Measurements from ENCODE around the gene DLGAP1. TPM values are rescaled to one million over a fixed set of nuclear protein-coding genes. Genes with fewer than 3 reads are reported as not detected.
"Not testable (repeated sequence)": the region's sequence is repeated elsewhere in the genome, so short reads cannot be mapped to it uniquely, and the experiment has no call there.

The DLGAP1 gene
- total and polyA plus RNA-seq, 9 donors, result 2.0 to 42.7 (median 3.8) TPM

- Histone ChIP-seq H3K9me3 (no peaks in the 10 kb centered on the region), H3K27ac (no peak overlapping the region), H3K4me3 (no peak overlapping the region), H3K4me1 (ENCODE audit: insufficient read depth) (no peaks in the 10 kb centered on the region), H3K36me3 (no peaks in the 10 kb centered on the region), H3K27me3 (no peaks in the 10 kb centered on the region)
- no peak for DNase-seq
- TF ChIP-seq, protein P1, sequence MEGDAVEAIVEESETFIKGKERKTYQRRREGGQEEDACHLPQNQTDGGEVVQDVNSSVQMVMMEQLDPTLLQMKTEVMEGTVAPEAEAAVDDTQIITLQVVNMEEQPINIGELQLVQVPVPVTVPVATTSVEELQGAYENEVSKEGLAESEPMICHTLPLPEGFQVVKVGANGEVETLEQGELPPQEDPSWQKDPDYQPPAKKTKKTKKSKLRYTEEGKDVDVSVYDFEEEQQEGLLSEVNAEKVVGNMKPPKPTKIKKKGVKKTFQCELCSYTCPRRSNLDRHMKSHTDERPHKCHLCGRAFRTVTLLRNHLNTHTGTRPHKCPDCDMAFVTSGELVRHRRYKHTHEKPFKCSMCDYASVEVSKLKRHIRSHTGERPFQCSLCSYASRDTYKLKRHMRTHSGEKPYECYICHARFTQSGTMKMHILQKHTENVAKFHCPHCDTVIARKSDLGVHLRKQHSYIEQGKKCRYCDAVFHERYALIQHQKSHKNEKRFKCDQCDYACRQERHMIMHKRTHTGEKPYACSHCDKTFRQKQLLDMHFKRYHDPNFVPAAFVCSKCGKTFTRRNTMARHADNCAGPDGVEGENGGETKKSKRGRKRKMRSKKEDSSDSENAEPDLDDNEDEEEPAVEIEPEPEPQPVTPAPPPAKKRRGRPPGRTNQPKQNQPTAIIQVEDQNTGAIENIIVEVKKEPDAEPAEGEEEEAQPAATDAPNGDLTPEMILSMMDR (IDR thresholded peaks at IDR 0.05), result no peak
- TF ChIP-seq POLR2A (IDR thresholded peaks at IDR 0.05) (no peak), EP300 (IDR thresholded peaks at IDR 0.05) (no peak)
- intact Hi-C loops (cut with DNase I), result no loop called here
- WGBS, 3 donors, result 74 to 84% (median 80%) methylated on average over 5 of the region's 5 CpGs
These were observed 136.8 kb downstream of the DLGAP1 start for GRCh38 chr18:4318311-4318710.

GRCh38 chr18:4311945-4312344 lies 143.2 kb downstream of the DLGAP1 start:
- H3K9me3 ChIP-seq; H3K27me3 ChIP-seq; H3K36me3 ChIP-seq; intact Hi-C loops (cut with DNase I); H3K27ac ChIP-seq; H3K4me3 ChIP-seq; DNase-seq; H3K4me1 ChIP-seq (ENCODE audit: insufficient read depth): not testable (repeated sequence)
- WGBS, 3 donors, result 95 to 96% (median 96%) methylated on average over 4 of the region's 4 CpGs

DNA sequence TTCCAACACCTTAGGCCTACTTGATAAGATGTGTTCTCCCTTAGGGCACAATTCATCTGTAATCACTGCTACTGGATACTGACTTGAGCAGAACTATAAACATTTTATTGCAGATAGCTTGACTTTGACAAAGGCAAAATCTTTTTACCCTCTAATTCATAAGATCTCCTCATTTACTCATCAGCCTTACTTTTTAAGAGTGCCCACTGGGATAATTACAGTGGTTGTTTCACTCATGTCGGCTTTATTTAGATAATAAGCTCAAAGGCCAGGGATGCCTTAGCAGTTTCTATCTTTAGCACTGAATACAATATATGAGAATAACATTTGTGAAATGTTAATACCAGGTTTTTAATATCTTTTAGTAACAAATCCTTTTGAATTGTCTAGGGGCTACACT lies 144.0 kb downstream of the DLGAP1 start:
- Histone ChIP-seq H3K36me3 (no peaks in the 10 kb centered on the region), H3K9me3 (no peaks in the 10 kb centered on the region), H3K4me1 (ENCODE audit: insufficient read depth) (no peaks in the 10 kb centered on the region), H3K27me3 (no peaks in the 10 kb centered on the region), H3K4me3 (no peak overlapping the region), H3K27ac (no peak overlapping the region)
- WGBS, 3 donors, result 19 to 35% (median 34%) methylated on average over 1 of the region's 1 CpG
- no peak for DNase-seq
- intact Hi-C loops (cut with DNase I), result no loop called here
- TF ChIP-seq EP300 (IDR thresholded peaks at IDR 0.05), result no peak
- no peak for TF ChIP-seq POLR2A (IDR thresholded peaks at IDR 0.05)
- TF ChIP-seq, protein P1 (IDR thresholded peaks at IDR 0.05), result no peak

- DNase-seq, result no peak
- Histone ChIP-seq H3K27me3 (no peaks in the 10 kb centered on the region), H3K4me1 (ENCODE audit: insufficient read depth) (no peaks in the 10 kb centered on the region), H3K36me3 (no peaks in the 10 kb centered on the region), H3K27ac (no peak overlapping the region), H3K4me3 (no peak overlapping the region), H3K9me3 (no peaks in the 10 kb centered on the region)
- intact Hi-C loops (cut with DNase I), result no loop called here
- TF ChIP-seq EP300 (IDR thresholded peaks at IDR 0.05) (no peak), POLR2A (IDR thresholded peaks at IDR 0.05) (no peak)
- TF ChIP-seq, protein P1 (IDR thresholded peaks at IDR 0.05), result no peak
- 82 to 85% (median 82%) methylated on average over 5 of the region's 5 CpGs for WGBS, 3 donors
These were observed 145.9 kb downstream of the DLGAP1 start for GRCh38 chr18:4309227-4309626.

DNA sequence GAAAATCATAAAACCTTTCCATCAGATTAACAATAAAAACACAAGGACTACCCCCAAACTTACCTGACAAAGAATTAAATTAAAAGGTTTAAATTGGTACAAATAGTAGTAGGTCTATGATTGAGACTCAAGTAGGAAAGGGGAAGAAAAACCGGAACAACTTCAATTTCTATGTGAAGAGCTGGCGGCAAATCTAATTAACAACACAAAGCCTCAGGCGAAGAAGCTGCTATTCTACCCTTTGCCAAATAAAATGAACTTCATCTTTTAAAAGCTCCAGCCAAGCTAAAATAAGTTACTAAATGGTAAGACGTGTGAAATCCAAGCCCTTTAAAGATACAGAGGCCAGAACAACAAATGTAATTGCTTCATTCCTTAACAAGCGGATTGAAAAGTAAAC lies 146.5 kb downstream of the DLGAP1 start:
- 83 to 86% (median 84%) methylated on average over 5 of the region's 5 CpGs for WGBS, 3 donors
- no peak overlapping the region for H3K4me3 ChIP-seq
- TF ChIP-seq EP300 (IDR thresholded peaks at IDR 0.05), result no peak
- TF ChIP-seq POLR2A (IDR thresholded peaks at IDR 0.05), result no peak
- TF ChIP-seq, protein P1 (IDR thresholded peaks at IDR 0.05), result no peak
- intact Hi-C loops (cut with DNase I), result no loop called here
- H3K27me3 ChIP-seq, result no peaks in the 10 kb centered on the region
- H3K4me1 ChIP-seq (ENCODE audit: insufficient read depth), result no peaks in the 10 kb centered on the region
- no peak for DNase-seq
- no peaks in the 10 kb centered on the region for H3K9me3 ChIP-seq
- no peak overlapping the region for H3K27ac ChIP-seq
- no peaks in the 10 kb centered on the region for H3K36me3 ChIP-seq
